ENCODE data around the gene LRP10.
"Not testable (repeated sequence)": the region's sequence is repeated elsewhere in the genome, so short reads cannot be mapped to it uniquely, and the experiment has no call there.

LRP10 gene

GRCh38 chr14:22843123-22843925, 28.2 kb upstream of the LRP10 start:
- no peak for DNase-seq (ENCODE audit: low read depth)

- no peak for DNase-seq (ENCODE audit: low read depth)
These were observed 27.1 kb upstream of the LRP10 start for GRCh38 chr14:22844221-22845102.

- no peak for DNase-seq (ENCODE audit: low read depth)
These were observed 26.5 kb upstream of the LRP10 start for GRCh38 chr14:22845103-22845394.

- no peak for DNase-seq (ENCODE audit: low read depth)
These were observed 25.5 kb upstream of the LRP10 start for GRCh38 chr14:22845821-22846625.

- no peak for DNase-seq (ENCODE audit: low read depth)
These were observed 24.7 kb upstream of the LRP10 start for GRCh38 chr14:22846811-22847307.

GRCh38 chr14:22847661-22848341, 23.7 kb upstream of the LRP10 start:
- no peak for DNase-seq (ENCODE audit: low read depth)

- DNase-seq (ENCODE audit: low read depth), result no peak
These were observed 23.0 kb upstream of the LRP10 start for GRCh38 chr14:22848351-22849164.

- DNase-seq (ENCODE audit: low read depth), result no peak
These were observed 22.2 kb upstream of the LRP10 start for GRCh38 chr14:22849212-22849819.

GRCh38 chr14:22850944-22851764, 20.4 kb upstream of the LRP10 start:
- DNase-seq (ENCODE audit: low read depth), result no peak

- DNase-seq (ENCODE audit: low read depth), result not testable (repeated sequence)
These were observed 19.4 kb upstream of the LRP10 start for GRCh38 chr14:22852178-22852577.

- no peak for DNase-seq (ENCODE audit: low read depth)
These were observed 19.0 kb upstream of the LRP10 start for GRCh38 chr14:22852599-22852939.

GRCh38 chr14:22852940-22853767, 18.4 kb upstream of the LRP10 start:
- peak; percentile 87 for DNase-seq (ENCODE audit: low read depth)

- DNase-seq (ENCODE audit: low read depth), result not testable (repeated sequence)
These were observed 17.2 kb upstream of the LRP10 start for GRCh38 chr14:22854296-22854695.

GRCh38 chr14:22854963-22855724, 16.4 kb upstream of the LRP10 start:
- DNase-seq (ENCODE audit: low read depth), result no peak

GRCh38 chr14:22856428-22856827, 15.1 kb upstream of the LRP10 start:
- no peak for DNase-seq (ENCODE audit: low read depth)

GRCh38 chr14:22860377-22860776, 11.2 kb upstream of the LRP10 start:
- not testable (repeated sequence) for DNase-seq (ENCODE audit: low read depth)

- DNase-seq (ENCODE audit: low read depth), result no peak
These were observed 9.9 kb upstream of the LRP10 start for GRCh38 chr14:22861651-22862050.

GRCh38 chr14:22864979-22865378, 6.6 kb upstream of the LRP10 start:
- no peak for DNase-seq (ENCODE audit: low read depth)

Measured in stimulated activated CD8-positive, alpha-beta memory T cell treated with anti-CD3 and anti-CD28 coated beads, Interleukin-12 subunit alpha, Interleukin-12 subunit beta, amount 100 ng/mL, for 1 hour (primary cell).